ENCODE results near the gene LAYN. TPM values are rescaled to one million over a fixed set of nuclear protein-coding genes. Genes with fewer than 3 reads are reported as not detected.

LAYN gene
- total RNA-seq, 2 donors from 2014 or later, result 5.9 to 8.3 TPM

DNA sequence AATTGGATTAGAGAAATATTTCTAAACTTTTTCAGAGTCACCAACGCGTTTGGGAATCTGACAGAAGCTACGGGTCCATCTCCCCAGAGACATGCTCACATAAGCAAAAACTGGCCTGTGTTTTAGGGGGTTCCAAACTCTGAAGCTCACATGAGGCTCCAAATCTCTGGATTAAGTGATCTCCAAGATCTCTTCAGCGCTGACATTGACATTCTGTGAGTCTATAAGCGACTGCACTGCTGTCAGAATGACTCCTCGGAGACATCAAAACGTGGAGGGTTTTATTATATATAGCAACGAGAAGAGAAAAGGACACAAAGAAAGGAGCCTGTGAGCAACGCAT lies 61.1 kb downstream of the LAYN start:
- H3K4me1 ChIP-seq, result peaks cover 34% of the 10 kb centered on the region
- no peaks in the 10 kb centered on the region for H3K9me3 ChIP-seq
- H3K27ac ChIP-seq, result peak overlapping the region in 3 of 4 donors; percentile 97 to 98 (median 98)
- TF ChIP-seq CTCF (IDR thresholded peaks at IDR 0.05) (no peak), POLR2A (IDR thresholded peaks at IDR 0.05) (no peak)
- no peak overlapping the region for H3K4me3 ChIP-seq
- no peak for ATAC-seq
- H3K27me3 ChIP-seq, result no peaks in the 10 kb centered on the region
- H3K36me3 ChIP-seq (replicated peaks in 1 of 2; ENCODE audit: insufficient read depth in 1 of 2, low read depth in 2 of 2), result no peaks in the 10 kb centered on the region
- no peak for DNase-seq
- intact Hi-C loops (cut with DNase I), result loop anchor here (5.0 kb wide), 1 partner anchor 176 kb away; no protein-coding TSS in a partner anchor
- 15 to 21% methylated on average over 9 of the region's 9 CpGs for WGBS, 2 donors

DNA sequence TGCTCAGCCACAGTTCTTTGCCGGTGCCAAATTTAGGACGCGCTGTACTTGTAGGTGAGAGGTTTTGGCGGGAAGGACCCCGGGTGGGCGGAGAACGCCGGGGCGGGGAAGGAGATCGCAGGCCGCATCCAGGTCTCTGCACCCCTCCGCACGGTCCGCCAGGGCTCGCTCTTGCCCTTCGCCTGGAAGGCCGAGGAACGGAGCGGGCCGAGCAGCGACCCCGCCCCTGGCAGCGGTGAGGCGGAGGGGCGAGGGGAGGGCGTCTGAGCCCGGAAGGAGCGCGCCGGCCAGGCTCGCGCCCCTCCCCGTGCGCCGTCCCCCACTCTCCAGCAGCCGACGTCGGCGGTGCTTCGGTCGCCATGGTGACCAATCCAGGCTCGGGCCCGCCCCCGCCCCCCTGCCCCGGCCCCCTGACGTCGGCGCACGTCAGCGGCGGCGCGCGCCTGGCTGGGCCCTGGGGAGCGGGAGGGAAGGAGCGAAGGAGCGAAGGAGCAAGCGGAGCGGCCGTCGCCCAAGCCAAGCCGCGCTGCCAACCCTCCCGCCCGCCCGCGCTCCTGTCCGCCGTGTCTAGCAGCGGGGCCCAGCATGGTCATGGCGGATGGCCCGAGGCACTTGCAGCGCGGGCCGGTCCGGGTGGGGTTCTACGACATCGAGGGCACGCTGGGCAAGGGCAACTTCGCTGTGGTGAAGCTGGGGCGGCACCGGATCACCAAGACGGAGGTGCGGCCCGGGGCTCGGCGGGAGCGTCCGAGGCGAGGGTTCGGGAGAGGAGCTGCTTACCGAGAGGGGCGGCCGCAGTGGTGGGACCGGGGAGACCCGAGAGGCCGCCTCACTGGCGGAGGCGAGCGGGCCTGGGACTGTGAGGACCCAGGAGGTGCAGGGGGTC lies 61.7 kb downstream of the LAYN start, which contains the start of gene SIK2:
TSS of gene SIK2 (plus strand) at position 471 of the 886 bp plus-strand sequence. CDS start at position 586, 115 bp downstream.
- Histone ChIP-seq H3K4me3 (peak within 1 kb of the TSS; percentile 51 to 91), H3K9me3 (no peaks in the 10 kb centered on the region), H3K36me3 (replicated peaks in 1 of 2; ENCODE audit: insufficient read depth in 1 of 2, low read depth in 2 of 2) (no peaks in the 10 kb centered on the region), H3K27me3 (no peaks in the 10 kb centered on the region), H3K4me1 (peaks cover 40% of the 10 kb centered on the region), H3K27ac (peak within 1 kb of the TSS; percentile 96 to 98 (median 98))
- TF ChIP-seq POLR2A (IDR thresholded peaks at IDR 0.05), result peak; percentile 42 to 63 (median 59)
- TF ChIP-seq CTCF (IDR thresholded peaks at IDR 0.05), result peak; percentile 77 to 99 (median 98)
- ATAC-seq (peak; percentile 94), DNase-seq (peak; percentile 96 to 97 (median 97))
- intact Hi-C loops (cut with DNase I), result loop anchor here (5.0 kb wide), 1 partner anchor 175 kb away; no protein-coding TSS in a partner anchor
- 1% methylated on average over 12 to 97 of the region's 100 CpGs for WGBS, 2 donors

DNA sequence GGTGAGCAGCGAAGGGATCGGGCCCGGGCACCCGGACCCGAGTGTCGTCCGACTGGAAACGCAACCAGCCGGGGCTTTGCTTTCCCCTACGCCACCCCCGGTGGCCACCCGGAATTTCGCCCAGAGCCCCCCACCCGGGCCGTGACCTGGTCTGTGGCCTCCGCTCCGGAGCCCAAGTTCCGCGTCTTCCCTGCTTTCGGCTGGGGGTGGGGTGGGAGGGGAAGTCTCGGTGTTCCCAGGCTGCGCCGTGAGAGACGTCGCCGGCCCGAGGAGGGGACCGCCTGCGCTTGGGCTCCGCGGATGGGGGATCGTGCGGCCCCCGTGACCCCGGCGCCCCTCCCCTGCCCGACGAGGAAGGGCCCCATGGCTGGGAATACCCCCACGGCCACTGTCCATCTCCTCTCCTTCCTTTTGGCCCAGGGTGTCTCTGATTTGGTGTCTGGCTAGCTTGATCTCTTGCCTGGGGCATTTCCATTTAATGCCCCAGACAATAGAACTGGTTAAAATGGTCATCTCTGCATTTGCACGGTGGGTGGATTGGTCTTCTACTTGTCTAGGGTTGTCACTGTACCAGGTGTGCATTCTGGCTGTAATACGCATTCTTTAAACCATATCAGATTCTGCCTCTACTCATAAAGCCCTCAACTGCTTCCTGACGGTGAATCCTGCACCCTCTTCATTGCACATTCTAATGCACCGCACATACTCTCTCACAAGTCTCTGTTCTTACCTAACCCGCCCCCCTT lies 62.5 kb downstream of the LAYN start:
- peaks cover 47% of the 10 kb centered on the region for H3K4me1 ChIP-seq
- WGBS, 2 donors, result 1 to 3% methylated on average over 10 to 39 of the region's 44 CpGs

DNA sequence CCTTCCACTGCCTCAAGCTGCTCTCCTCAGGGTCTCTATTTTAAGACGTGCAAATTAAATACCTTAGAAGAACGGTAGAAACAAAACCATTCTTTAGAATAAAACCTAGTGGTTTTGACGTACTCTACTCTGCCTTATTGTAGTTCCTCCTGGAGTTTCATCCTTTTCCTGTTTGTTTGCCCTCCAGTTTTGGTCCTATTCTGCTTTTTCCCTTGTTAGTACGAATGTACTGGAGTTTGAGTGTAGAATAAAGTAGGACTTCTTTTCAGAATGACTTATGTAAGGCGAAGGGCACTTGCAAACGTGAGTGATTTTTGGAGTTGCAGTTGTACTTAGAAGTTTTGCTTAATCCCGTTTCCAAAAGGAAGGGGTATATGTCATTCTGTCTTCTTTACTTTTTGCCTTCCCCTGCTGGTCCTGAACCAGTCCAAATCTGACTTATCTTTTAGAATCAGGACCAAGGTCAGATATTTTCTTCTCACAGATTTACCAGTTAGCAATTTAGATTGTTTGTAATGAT lies 63.2 kb downstream of the LAYN start:
- Histone ChIP-seq H3K4me3 (peak overlapping the region in 1 of 2 donors; percentile 51), H3K4me1 (peaks cover 47% of the 10 kb centered on the region), H3K27me3 (no peaks in the 10 kb centered on the region), H3K36me3 (replicated peaks in 1 of 2; ENCODE audit: insufficient read depth in 1 of 2, low read depth in 2 of 2) (no peaks in the 10 kb centered on the region), H3K9me3 (no peaks in the 10 kb centered on the region), H3K27ac (peak overlapping the region; percentile 96 to 98 (median 98))
- DNase-seq (no peak), ATAC-seq (no peak)
- intact Hi-C loops (cut with DNase I), result loop anchor here (5.0 kb wide), 1 partner anchor 174 kb away; no protein-coding TSS in a partner anchor
- TF ChIP-seq CTCF (IDR thresholded peaks at IDR 0.05), result no peak
- no peak for TF ChIP-seq POLR2A (IDR thresholded peaks at IDR 0.05)
- WGBS, 2 donors, result 5 to 7% methylated on average over 7 of the region's 7 CpGs

More for the DNA sequence above, 62.5 kb downstream of the LAYN start:
- ATAC-seq (peak; percentile 36), DNase-seq (peak in 3 of 4 donors; percentile 43 to 55 (median 49))
- Histone ChIP-seq H3K27ac (peak overlapping the region; percentile 96 to 98 (median 98)), H3K9me3 (no peaks in the 10 kb centered on the region), H3K36me3 (replicated peaks in 1 of 2; ENCODE audit: insufficient read depth in 1 of 2, low read depth in 2 of 2) (no peaks in the 10 kb centered on the region), H3K4me3 (peak overlapping the region; percentile 51 to 91), H3K27me3 (no peaks in the 10 kb centered on the region)
- peak in 1 of 3 donors; percentile 34 for TF ChIP-seq POLR2A (IDR thresholded peaks at IDR 0.05)
- TF ChIP-seq CTCF (IDR thresholded peaks at IDR 0.05), result no peak
- intact Hi-C loops (cut with DNase I), result loop anchor here (5.0 kb wide), 1 partner anchor 174 kb away; no protein-coding TSS in a partner anchor

All from body of pancreas (tissue), 4 donors.